GM12878 (cell line): Measurements from ENCODE around the gene OR2H1. TPM values are rescaled to one million over a fixed set of nuclear protein-coding genes. Genes with fewer than 3 reads are reported as not detected.

Experiments
- ATAC-seq: fragments of 200-7000 bp; cut with Tn5 transposase; 3 replicates; pipeline ENCODE4 v1.9.1; 2020; ENCODE audit warnings: mild to moderate bottlenecking, moderate library complexity
- BruUV-seq: library from RNA; stranded (reverse); fragments of 400-500 nt; replicated peaks from 2 replicates; lab custom pipeline; 2021; lab: Mats Ljungman, UMichigan
- CTCF ChIA-PET: fragments of 300-600 bp; sonication (Branson Sonifier 250); formaldehyde crosslinking; extraction: SDS; loops from one replicate; lab custom pipeline; 2021; ENCODE audit warnings: inconsistent platforms; lab: Yijun Ruan, JAX
- POLR2A ChIA-PET: fragments of 350-600 bp; formaldehyde crosslinking; extraction: SDS; loops from one replicate; lab custom pipeline; 2021; ENCODE audit warnings: inconsistent platforms; lab: Charles Lee
- RAD21 ChIA-PET: fragments of 300-600 bp; sonication (Branson Sonifier 250); formaldehyde crosslinking; loops from one replicate; lab custom pipeline; 2023; ENCODE audit warnings: antibody characterized with exemption; ENCODE audit not compliant: unreplicated experiment; lab: Charles Lee
- SMC1A ChIA-PET: fragments of 300-600 bp; sonication (Branson Sonifier 250); formaldehyde crosslinking; loops from one replicate; lab custom pipeline; 2023; ENCODE audit not compliant: unreplicated experiment, uncharacterized antibody; lab: Charles Lee
- DNase-seq: peaks from one replicate; pipeline ENCODE4 v3.0.0-alpha.2; 2011; ENCODE audit warnings: low read depth, low spot score
- FAIRE-seq: peaks from 3 replicates; lab custom pipeline; 2011; peaks lifted over from hg19 to GRCh38; lab: Jason Lieb, UNC
- H2AFZ ChIP-seq: 2 replicates; pipeline ENCODE4 v1.6.0; 2011; ENCODE audit warnings: low read depth, low read length, control low read depth; ENCODE audit not compliant: control insufficient read depth
- H3K27ac ChIP-seq: 2 replicates; pipeline ENCODE4 v1.5.1; 2011; ENCODE audit warnings: control low read depth; ENCODE audit not compliant: control insufficient read depth, insufficient read depth
- H3K27me3 ChIP-seq, 2 experiments: replicated peaks in 1 of 2; 2 replicates each; pipeline versions ENCODE4 v1.6.0 to v1.6.1; 2011; ENCODE audit warnings: low read length in 1 of 2; ENCODE audit not compliant: control insufficient read depth in 2 of 2, insufficient read depth in 2 of 2
- H3K36me3 ChIP-seq, 2 experiments: 2 replicates each; pipeline ENCODE4 v1.5.1; 2011; ENCODE audit warnings: low read length in 1 of 2; ENCODE audit not compliant: control insufficient read depth in 2 of 2, insufficient read depth in 2 of 2
- H3K4me1 ChIP-seq: 2 replicates; pipeline ENCODE4 v1.6.1; 2011; ENCODE audit warnings: mild to moderate bottlenecking, low read length, moderate library complexity, mixed read lengths; ENCODE audit not compliant: control insufficient read depth, insufficient read depth
- H3K4me2 ChIP-seq: 2 replicates; pipeline ENCODE4 v1.6.0; 2011; ENCODE audit warnings: control low read depth; ENCODE audit not compliant: control insufficient read depth, insufficient read depth
- H3K4me3 ChIP-seq: fragments of 200-600 bp; sonication (generic); 2 replicates; pipeline ENCODE4 v1.5.1; 2016
- H3K79me2 ChIP-seq: 2 replicates; pipeline ENCODE4 v1.6.0; 2011; ENCODE audit warnings: low read length; ENCODE audit not compliant: control insufficient read depth, insufficient read depth
- H3K9ac ChIP-seq: 2 replicates; pipeline ENCODE4 v1.8.0; 2011; ENCODE audit warnings: low read length, control low read depth, mixed read lengths; ENCODE audit not compliant: control insufficient read depth, insufficient read depth
- H3K9me3 ChIP-seq: replicated peaks from 3 replicates; pipeline ENCODE4 v1.5.1; 2011; ENCODE audit warnings: mild to moderate bottlenecking, low read length; ENCODE audit not compliant: control insufficient read depth, insufficient read depth
- H4K20me1 ChIP-seq: 2 replicates; pipeline ENCODE4 v1.6.0; 2011; ENCODE audit not compliant: control insufficient read depth, insufficient read depth
- STAT3 ChIP-seq: IDR thresholded peaks from 2 replicates; pipeline ENCODE4 v1.6.1; 2011; ENCODE audit warnings: low read depth, low read length, improper control_type of control experiment
- SUPT20H ChIP-seq: IDR thresholded peaks from 2 replicates; pipeline ENCODE4 v1.6.1; 2011; ENCODE audit warnings: low read depth, mild to moderate bottlenecking, low read length, moderate library complexity, borderline replicate concordance; ENCODE audit not compliant: control insufficient read depth
- WGBS: methylation state at CpG from one replicate; pipeline ENCODE4 v1.1.6; 2016; ENCODE audit warnings: low lambda C conversion rate; ENCODE audit not compliant: insufficient replicate concordance, insufficient coverage; ENCODE audit errors: missing lambda C conversion rate; 5-methylcytosine and 5-hydroxymethylcytosine counted together
- in situ Hi-C: fragments of 300-500 bp; cut with MboI; formaldehyde crosslinking; loops from 9 replicates; pipeline ENCODE4 v1.14.3; 2018; ENCODE audit warnings: mixed read lengths
- intact Hi-C: fragments of 100-400 bp; cut with micrococcal nuclease; formaldehyde crosslinking; loops from one replicate; pipeline ENCODE4 v1.14.2; 2022; ENCODE audit not compliant: unreplicated experiment
- polyA plus RNA-seq, 11 experiments: library from polyadenylated mRNA; depleted of rRNA in 4 of 11; unstranded in 6 of 11; stranded (reverse) in 5 of 11; fragments of >200 nt; fragmentation: Nextera tagmentation in 4 of 11; fragmentation: Illumina TruSeq in 1 of 11; extraction: Ambion mirVana in 4 of 11; extraction: Trizol in 1 of 11; gene quantifications; 1 replicate in 1 of 11; 2 replicates in 10 of 11; pipeline versions ENCODE4 v1.2.1 to v1.2.3, GENCODE V29; 2011 to 2016; ENCODE audit warnings: inconsistent platforms in 2 of 11, missing spikeins in 2 of 11, low read depth in 1 of 11
- total RNA-seq, 4 experiments: library from RNA; depleted of rRNA in 3 of 4; stranded (reverse); fragments of >200 nt in 3 of 4; fragmentation: Illumina TruSeq in 1 of 4; extraction: Trizol in 1 of 4; gene quantifications; 2 replicates each; pipeline versions ENCODE4 v1.2.1 to v1.2.3, GENCODE V29; 2013 to 2021
- TF ChIP-seq, protein P1 (sequence below): fragments of 450-650 bp; IDR thresholded peaks from 2 replicates; pipeline ENCODE4 v1.6.1; 2017; ENCODE audit warnings: mild to moderate bottlenecking, low read depth, inconsistent platforms; ENCODE audit not compliant: poor library complexity, severe bottlenecking

Gene OR2H1
- total and polyA plus RNA-seq, 10 of the 15 experiments (the other 5 are each of a cell fraction or from before 2014, with no cell fraction given) = not detected

- TF ChIP-seq, protein P1, sequence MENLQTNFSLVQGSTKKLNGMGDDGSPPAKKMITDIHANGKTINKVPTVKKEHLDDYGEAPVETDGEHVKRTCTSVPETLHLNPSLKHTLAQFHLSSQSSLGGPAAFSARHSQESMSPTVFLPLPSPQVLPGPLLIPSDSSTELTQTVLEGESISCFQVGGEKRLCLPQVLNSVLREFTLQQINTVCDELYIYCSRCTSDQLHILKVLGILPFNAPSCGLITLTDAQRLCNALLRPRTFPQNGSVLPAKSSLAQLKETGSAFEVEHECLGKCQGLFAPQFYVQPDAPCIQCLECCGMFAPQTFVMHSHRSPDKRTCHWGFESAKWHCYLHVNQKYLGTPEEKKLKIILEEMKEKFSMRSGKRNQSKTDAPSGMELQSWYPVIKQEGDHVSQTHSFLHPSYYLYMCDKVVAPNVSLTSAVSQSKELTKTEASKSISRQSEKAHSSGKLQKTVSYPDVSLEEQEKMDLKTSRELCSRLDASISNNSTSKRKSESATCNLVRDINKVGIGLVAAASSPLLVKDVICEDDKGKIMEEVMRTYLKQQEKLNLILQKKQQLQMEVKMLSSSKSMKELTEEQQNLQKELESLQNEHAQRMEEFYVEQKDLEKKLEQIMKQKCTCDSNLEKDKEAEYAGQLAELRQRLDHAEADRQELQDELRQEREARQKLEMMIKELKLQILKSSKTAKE = no peak
- TF ChIP-seq, all 136 proteins: peak for 4
These were observed 52.3 kb downstream of the OR2H1 start (continued) for GRCh38 chr6:29509239-29509638.

DNA sequence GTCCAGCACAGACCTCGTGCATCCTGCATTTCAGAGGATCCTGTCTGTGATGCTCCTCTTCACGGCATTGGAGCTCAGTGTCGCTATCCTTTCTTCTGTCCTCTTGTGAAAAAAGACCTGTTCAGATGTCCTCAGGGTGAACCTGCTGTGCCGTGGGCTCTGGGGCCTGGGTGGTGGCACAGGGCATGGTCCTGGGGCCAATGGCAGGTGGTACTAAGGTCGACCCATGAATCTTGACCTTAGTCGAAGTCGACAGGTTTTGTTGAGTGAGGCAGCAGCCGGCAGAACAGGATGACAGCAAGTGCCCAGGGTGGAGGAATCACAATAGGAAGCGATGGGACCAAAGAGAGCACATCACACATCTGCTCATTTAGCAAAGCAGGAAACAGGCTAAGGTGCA is 52.8 kb downstream of the OR2H1 start:
- intact Hi-C loops = no loop called here
- SMC1A ChIA-PET = no interaction called here
- TF ChIP-seq STAT3 = no peak
- no peak for TF ChIP-seq SUPT20H

More for the DNA sequence above, 52.8 kb downstream of the OR2H1 start:
- ChIA-PET CTCF (interaction anchor here (1.0 to 1.5 kb wide), 2 partner anchors 59 to 145 kb away, joined by 3 to 4 read pairs; no protein-coding TSS in a partner anchor), RAD21 (interaction anchor here (1.2 kb wide), 1 partner anchor 49 kb away, joined by 3 read pairs; no protein-coding TSS in a partner anchor), POLR2A (interaction anchor here (0.6 kb wide), 1 partner anchor 76 kb away, joined by 5 read pairs; no protein-coding TSS in a partner anchor)
- no peaks in the 10 kb centered on the region for H4K20me1 ChIP-seq
- no peaks in the 10 kb centered on the region for H3K79me2 ChIP-seq
- in situ Hi-C loops = no loop called here
- 67% methylated on average over 9 of the region's 9 CpGs for WGBS
- DNase-seq (no peak), ATAC-seq (no peak), FAIRE-seq (no peak)
- no peak overlapping the region for H3K4me3 ChIP-seq
- H2AFZ ChIP-seq = no peak overlapping the region
- no peaks in the 10 kb centered on the region for H3K36me3 ChIP-seq
- no peak overlapping the region for H3K27ac ChIP-seq
- H3K9me3 ChIP-seq = no peaks in the 10 kb centered on the region
- H3K4me1 ChIP-seq = peaks cover 9% of the 10 kb centered on the region
- H3K9ac ChIP-seq = no peak overlapping the region
- peaks cover 0 to 3% of the 10 kb centered on the region in 2 experiments; a peak in 1 of 4 replicates for H3K27me3 ChIP-seq
- no peak overlapping the region; the same call in 1 of the 2 replicates for H3K4me2 ChIP-seq
- BruUV-seq = no TSS peak
